Umbilical cord (tissue), 1 donor: ENCODE results near the gene LDLRAP1. TPM values are rescaled to one million over a fixed set of nuclear protein-coding genes. Genes with fewer than 3 reads are reported as not detected.

ENCODE experiments used
- total RNA-seq: library from RNA; depleted of rRNA; stranded (reverse); fragments of >200 nt; gene quantifications from one replicate; pipeline ENCODE4 v1.2.3, GENCODE V29; 2014; ENCODE audit warnings: low replicate concordance; ENCODE audit not compliant: insufficient read depth

LDLRAP1 gene
- total RNA-seq, 1 donor from 2014 or later = 20.9 TPM

Other genes with a start within 250 kb of the LDLRAP1 start
- 86.2 TPM for gene TMEM50A, start 205.3 kb upstream of the LDLRAP1 start, total RNA-seq
- 1.4 TPM for gene RHCE, start 122.8 kb upstream of the LDLRAP1 start, total RNA-seq
- gene MACO1, start 112.7 kb upstream of the LDLRAP1 start, total RNA-seq = 34.9 TPM
- 16.9 TPM for gene MAN1C1, start 73.2 kb downstream of the LDLRAP1 start, total RNA-seq